GM18870 (cell line): ENCODE results near the gene DNAH12.

Experiments used
- ATAC-seq: cut with Tn5 transposase; IDR thresholded peaks from one replicate; pipeline ENCODE4 v1.9.1; 2021; ENCODE audit warnings: moderate library complexity; ENCODE audit not compliant: unreplicated experiment

Gene DNAH12

GRCh38 chr3:57244946-57245345 lies 299.2 kb downstream of the DNAH12 start:
- ATAC-seq, result no peak
